GM12864 (cell line): ENCODE measurements around the gene MADCAM1.

ENCODE experiments used
- DNase-seq: peaks from one replicate; pipeline ENCODE4 v3.0.0-alpha.2; 2011; ENCODE audit warnings: low read depth
- H3K4me3 ChIP-seq: 2 replicates; pipeline ENCODE4 v1.5.1; 2011; ENCODE audit warnings: mild to moderate bottlenecking, low read depth, low read length, control low read depth
- TF ChIP-seq, protein P1 (sequence below): IDR thresholded peaks from 2 replicates; pipeline ENCODE4 v1.5.1; 2011; ENCODE audit warnings: low read depth, mild to moderate bottlenecking, moderate library complexity, low read length, control low read depth, inconsistent platforms; ENCODE audit errors: missing control alignments

Gene MADCAM1

DNA sequence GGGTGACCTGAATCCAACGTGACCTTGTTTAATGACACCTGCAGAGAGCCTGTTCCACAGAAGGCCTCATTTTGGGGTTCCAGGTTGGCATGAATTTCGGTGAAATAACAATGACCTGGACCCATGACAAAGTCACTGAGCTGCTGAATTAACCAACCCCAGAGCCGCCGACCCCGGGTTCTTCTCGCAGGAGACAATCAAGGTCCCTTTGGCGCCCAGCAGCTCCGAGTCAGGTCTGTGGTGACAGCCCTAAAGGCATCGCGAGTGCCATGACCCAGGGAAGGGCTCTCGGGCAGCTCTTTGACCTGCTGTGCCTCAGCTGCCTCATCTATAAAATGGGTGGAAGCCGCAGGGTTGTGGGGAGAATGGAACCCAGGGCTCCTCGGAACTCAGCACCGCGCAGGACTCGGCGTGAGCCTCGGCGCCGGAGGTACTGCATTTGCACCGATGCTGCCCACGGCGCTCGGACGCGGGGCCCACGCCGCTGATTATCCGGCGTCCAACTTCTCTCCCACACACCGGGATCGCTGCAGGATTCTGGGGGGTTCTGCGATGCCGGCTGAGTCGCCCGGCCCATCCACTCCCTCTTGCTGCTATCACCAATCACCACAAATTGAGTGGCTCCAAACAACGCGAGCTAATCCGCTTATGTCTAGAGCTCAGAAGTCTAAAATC lies 41.1 kb upstream of the MADCAM1 start:
- H3K4me3 ChIP-seq = no peak overlapping the region
- TF ChIP-seq, protein P1, sequence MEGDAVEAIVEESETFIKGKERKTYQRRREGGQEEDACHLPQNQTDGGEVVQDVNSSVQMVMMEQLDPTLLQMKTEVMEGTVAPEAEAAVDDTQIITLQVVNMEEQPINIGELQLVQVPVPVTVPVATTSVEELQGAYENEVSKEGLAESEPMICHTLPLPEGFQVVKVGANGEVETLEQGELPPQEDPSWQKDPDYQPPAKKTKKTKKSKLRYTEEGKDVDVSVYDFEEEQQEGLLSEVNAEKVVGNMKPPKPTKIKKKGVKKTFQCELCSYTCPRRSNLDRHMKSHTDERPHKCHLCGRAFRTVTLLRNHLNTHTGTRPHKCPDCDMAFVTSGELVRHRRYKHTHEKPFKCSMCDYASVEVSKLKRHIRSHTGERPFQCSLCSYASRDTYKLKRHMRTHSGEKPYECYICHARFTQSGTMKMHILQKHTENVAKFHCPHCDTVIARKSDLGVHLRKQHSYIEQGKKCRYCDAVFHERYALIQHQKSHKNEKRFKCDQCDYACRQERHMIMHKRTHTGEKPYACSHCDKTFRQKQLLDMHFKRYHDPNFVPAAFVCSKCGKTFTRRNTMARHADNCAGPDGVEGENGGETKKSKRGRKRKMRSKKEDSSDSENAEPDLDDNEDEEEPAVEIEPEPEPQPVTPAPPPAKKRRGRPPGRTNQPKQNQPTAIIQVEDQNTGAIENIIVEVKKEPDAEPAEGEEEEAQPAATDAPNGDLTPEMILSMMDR = no peak
- DNase-seq = no peak

DNA sequence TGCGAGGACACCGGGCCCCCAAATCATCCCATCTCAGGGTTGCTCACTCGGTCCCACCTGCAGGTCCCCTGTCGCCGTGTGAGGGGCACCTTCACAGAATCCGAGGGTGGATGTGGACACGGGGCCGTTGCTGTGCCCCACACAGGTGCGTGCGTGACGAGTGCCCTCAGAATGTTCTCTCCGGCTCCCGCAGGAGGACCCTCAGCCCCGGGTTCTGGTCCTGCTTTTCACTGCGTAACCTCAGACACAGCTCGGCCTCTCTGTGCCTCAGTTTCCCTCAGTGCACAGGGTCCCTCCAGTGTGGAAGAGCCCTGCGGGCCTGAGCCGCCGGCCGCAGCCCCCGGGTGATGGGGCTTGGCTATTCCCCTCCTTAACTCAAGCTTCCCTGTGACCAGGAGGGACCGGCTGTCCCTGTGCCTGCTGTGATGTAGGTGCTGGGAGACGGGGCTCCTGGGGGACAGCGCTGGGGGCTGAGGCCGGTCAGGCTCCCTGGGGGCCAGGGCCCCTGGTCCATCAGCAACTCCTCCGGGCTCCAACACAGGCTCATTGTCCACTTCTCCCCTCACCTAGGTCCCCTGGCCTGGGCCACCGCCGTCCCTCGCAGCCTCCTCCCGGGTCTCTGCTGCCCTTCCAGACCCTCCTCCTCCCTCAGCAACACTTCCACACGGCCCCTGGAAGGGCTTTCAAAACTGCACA lies 40.3 kb upstream of the MADCAM1 start:
- H3K4me3 ChIP-seq = no peak overlapping the region
- TF ChIP-seq, protein P1 = no peak
- no peak for DNase-seq

DNA sequence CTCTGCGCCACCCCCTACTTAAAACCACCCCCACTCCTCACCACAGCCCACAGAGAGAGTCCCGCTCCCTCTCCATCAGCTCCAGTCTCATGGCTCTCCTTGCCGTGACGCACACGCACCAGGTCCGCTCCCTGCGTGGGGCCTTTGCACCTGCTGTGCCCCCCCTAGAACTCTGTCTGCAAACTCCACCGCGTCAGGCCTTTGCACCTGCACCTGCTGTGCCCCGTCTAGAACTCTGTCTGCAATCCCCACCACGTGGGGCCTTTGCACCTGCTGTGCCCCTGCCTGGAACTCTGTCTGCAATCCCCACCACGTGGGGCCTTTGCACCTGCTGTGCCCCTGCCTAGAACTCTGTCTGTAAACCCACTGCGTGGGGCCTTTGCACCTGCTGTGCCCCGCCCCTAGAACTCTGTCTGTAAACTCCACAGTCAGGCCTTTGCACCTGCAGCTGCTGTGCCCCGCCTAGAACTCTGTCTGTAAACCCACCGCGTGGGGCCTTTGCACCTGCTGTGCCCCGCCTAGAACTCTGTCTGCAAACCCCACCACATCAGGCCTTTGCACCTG lies 39.7 kb upstream of the MADCAM1 start:
- DNase-seq = no peak
- no peak overlapping the region for H3K4me3 ChIP-seq
- TF ChIP-seq, protein P1 = no peak

DNA sequence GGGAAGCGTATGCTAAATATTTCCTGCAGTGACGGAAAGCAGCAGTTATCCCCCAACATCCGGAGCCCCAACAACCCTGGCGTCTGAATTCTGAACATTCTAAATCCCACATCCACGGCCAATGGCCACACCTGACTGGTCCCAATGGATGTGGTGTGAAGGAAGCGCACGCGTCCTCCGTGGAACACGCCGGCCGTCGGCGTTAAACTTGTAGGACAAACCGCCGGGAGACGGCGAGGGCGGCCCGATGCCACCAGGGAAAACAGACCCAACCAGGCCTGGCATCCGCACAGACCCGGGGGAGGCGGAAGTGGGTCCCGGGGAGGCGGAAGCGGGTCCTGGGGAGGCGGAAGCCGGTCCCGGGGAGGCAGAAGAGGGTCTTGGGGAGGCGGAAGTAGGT lies 38.6 kb upstream of the MADCAM1 start:
- no peak for DNase-seq
- H3K4me3 ChIP-seq = no peak overlapping the region
- TF ChIP-seq, protein P1 = no peak

DNA sequence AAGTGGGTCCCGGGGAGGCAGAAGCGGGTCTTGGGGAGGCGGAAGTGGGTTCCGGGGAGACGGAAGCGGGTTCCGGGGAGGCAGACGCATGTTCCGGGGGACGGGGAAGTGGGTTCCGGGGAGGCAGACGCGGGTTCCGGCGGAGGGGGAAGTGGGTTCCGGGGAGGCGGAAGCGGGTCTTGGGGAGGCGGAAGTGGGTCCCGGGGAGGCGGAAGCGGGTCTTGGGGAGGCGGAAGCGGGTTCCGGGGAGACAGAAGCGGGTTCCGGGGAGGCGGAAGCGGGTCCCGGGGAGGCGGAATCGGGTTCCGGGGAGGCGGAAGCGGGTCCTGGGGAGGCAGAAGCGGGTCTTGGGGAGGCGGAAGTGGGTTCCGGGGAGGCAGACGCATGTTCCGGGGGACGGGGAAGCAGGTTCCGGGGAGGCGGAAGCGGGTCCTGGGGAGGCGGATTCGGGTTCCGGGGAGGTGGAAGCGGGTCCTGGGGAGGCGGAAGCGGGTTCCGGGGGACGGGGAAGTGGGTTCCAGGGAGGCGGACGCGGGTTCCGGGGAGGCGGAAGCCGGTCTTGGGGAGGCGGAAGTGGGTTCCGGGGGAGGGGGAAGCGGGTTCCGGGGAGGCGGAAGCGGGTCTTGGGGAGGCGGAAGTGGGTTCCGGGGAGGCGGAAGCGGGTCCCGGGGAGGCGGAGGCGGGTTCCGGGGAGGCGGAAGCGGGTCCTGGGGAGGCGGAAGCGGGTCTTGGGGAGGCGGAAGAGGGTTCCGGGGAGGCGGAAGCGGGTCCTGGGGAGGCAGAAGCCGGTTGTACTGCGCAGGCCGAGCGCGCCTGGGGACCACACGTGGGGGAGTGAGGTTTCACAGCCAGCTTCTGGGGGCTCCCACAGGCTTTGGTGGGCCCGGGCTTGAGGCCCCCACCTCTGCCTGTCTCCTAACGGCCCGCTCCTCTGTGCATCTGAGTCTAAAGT lies 37.9 kb upstream of the MADCAM1 start:
- no peak overlapping the region for H3K4me3 ChIP-seq
- DNase-seq = no peak
- TF ChIP-seq, protein P1 = no peak

DNA sequence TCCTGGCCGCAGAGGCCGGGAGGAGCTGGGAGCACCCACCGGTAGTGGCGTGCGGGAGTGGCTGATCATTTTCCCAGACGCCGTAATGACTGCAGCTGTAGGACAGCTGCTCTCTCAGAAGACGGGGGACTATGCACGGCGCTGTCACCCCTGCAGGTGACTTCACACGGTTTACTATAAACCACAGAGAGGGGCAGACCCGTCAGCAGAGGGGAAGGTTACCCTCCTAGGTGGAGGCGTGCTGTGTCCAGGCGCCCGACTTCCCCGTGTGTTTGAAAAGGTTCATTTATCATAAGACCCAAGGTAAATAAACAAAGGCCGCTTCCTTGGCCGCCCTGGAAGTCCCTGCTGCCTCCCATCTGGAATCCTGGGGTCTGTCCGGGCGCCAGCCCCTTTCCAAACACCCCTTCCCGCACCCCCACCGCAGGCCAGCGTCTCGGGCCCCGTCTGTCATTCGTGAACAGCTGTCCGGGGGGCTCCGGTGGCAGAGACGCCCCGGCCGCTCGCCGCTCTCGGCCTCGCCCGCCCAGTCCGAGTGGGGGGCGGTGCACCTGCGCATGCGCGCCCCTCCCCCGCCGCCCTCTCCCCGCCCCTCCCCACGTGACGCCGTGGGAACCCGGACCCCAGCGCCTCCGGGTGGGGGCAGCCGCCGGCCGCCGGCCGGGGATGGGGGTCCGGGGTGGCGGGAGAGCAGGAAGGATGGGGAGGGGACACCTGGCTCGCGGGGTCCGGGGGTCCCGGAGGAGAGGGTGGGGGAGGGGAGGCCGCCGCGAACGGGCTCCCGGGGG lies 36.4 kb upstream of the MADCAM1 start:
- no peak overlapping the region for H3K4me3 ChIP-seq
- TF ChIP-seq, protein P1 = no peak
- no peak for DNase-seq
